Measurements from ENCODE around the gene TAF15.

The TAF15 gene

GRCh38 chr17:35799942-35800341 lies 9.3 kb upstream of the TAF15 start:
- H3K4me1 Mint-ChIP-seq, result peaks cover 54% of the 10 kb centered on the region
- peaks cover 2% of the 10 kb centered on the region for H3K27me3 Mint-ChIP-seq
- no peak overlapping the region for H3K4me3 Mint-ChIP-seq
- H3K9me3 Mint-ChIP-seq, result no peaks in the 10 kb centered on the region
- no peaks in the 10 kb centered on the region for H3K36me3 Mint-ChIP-seq
- peak overlapping the region; percentile 62 for H3K27ac Mint-ChIP-seq

DNA sequence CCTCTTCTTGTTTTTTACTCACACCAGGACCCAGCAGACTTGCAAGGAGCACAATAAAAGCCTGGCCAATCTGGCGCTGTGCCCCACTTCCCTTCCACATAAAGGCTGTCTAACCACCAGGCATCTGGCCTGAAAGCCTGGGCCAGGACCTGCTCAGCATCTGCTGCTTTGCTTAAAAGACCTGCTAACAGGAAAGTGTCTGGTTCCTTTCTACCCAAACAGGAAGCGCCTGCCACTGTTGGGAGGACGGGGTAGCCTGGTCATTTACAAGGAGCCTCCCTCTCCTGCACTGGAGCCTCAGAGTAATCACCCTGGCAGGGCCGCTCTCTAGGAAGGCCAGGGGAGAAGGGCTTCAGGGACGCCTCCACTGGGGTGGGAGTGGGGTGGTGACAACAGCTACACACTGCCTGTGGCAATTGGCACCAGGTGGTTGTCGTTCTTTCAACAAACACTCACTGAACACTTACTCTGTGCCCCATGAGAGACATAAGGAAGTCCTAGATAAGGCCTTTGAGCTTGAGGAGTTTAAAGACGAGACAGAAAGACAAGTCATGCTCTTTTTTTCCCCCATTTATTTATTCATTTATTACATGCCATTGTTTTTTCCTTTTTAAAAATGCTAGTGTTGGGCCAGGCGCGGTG lies 7.6 kb upstream of the TAF15 start:
- peak overlapping the region; percentile 1 for H3K4me3 Mint-ChIP-seq

DNA sequence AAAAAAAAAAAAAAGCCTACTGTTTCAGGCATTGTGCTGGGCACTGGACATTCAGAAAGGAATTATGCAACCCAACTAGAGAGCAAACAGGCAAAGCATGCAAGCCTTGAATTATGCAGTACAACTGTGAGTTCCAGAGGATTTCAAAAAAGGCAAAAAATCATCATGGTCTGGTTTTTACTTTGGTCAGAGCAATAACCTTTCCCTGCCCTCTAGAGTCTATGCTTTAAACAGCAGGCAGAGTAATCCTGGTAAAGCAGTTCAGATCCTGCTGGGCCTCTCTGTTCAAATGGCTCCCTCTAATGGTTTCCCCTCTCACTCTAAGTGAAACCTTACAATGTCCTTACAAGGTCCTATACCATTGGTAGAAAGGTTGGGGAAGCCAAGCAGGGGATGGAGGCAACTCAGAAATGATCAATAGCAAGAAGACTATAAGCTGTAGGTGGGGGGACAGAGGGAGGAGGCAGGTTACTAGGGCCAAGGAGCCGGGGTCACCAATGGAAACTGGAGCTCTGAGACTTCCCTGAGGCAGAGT lies 4.6 kb upstream of the TAF15 start:
- H3K27ac Mint-ChIP-seq, result peak overlapping the region; percentile 85
- H3K4me3 Mint-ChIP-seq, result no peak overlapping the region
- H3K9me3 Mint-ChIP-seq, result no peaks in the 10 kb centered on the region
- no peaks in the 10 kb centered on the region for H3K36me3 Mint-ChIP-seq
- H3K4me1 Mint-ChIP-seq, result peaks cover 72% of the 10 kb centered on the region
- H3K27me3 Mint-ChIP-seq, result no peaks in the 10 kb centered on the region

More for the DNA sequence above, 7.6 kb upstream of the TAF15 start:
- Mint-ChIP-seq H3K9me3 (no peaks in the 10 kb centered on the region), H3K36me3 (no peaks in the 10 kb centered on the region), H3K27ac (peak overlapping the region; percentile 92), H3K4me1 (peaks cover 50% of the 10 kb centered on the region), H3K27me3 (peaks cover 2% of the 10 kb centered on the region)

DNA sequence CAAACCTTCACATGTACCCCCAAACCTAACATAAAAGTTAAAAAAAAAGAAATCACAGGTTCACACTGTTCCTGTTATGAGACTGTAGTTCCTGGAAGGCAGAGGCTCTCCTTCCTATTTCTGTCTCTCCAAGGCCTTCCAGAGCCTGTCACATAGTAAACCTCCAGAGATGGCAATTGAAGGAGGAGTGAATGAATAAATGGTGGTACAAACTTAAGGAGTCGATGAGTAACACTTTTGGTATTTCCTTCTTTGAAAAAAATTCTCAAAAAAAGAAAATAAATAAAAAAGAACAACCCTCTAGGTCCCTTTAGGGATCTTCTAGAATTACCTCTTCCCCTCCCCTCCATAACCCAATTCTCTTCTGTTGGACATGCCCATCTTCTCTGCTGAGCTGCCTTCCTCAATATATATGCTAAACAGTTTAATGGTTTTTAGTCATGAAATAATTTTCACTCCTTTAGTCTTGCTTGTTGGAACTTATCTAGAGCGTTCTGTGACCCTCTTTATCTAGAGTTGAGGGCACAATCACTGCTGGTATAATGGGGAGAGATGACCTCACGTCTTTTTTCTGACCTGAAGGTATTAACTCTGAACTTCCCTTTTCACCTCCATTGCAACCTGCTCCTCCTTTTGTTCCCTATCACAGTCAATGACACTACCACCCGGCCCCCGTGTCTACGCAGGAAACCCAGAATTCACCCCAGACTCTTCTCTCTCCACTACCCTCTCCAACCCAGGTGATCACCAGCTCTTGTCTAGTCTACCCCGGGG lies 1.7 kb upstream of the TAF15 start:
- Mint-ChIP-seq H3K36me3 (peaks cover 3% of the 10 kb centered on the region), H3K27ac (peak overlapping the region; percentile 100), H3K4me3 (peak overlapping the region; percentile 95), H3K9me3 (no peaks in the 10 kb centered on the region), H3K27me3 (no peaks in the 10 kb centered on the region), H3K4me1 (peaks cover 61% of the 10 kb centered on the region)

DNA sequence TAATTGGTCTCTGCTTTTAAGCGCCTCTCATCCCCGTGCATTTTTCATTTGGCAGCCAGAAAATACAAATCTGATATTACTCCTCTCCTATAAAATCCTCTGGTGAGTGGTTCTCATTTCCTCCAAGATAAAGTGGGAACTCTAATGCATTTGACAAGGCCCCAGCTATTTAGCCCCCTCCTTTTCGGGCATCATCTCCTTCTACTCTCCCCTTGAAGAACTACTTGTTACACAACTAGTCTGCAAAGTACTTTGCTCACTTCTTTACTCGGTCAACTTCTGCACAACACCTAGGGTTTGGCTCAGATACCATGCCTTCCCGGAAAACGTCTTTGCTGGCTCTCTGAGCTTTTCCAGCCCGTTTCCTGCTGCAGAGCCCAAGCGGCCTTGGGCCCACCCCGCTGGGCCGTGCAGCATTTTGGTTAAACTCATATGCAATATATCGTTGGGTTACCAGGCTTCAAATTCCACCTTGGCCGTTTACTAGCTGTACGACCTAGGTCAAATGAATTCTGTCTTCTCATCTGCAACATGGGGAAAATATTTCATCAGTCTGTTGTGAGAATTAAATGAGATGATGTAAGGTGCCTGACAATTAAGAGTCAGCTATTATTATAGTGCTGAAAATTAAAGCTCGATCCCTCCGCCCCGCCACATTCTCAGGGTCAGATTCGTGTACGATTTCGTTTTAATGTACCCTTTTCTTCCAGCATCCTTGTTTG lies 883 bp upstream of the TAF15 start:
- Mint-ChIP-seq H3K9me3 (no peaks in the 10 kb centered on the region), H3K4me1 (peaks cover 59% of the 10 kb centered on the region), H3K4me3 (peak overlapping the region; percentile 95), H3K27me3 (no peaks in the 10 kb centered on the region), H3K36me3 (peaks cover 3% of the 10 kb centered on the region), H3K27ac (peak overlapping the region; percentile 100)

DNA sequence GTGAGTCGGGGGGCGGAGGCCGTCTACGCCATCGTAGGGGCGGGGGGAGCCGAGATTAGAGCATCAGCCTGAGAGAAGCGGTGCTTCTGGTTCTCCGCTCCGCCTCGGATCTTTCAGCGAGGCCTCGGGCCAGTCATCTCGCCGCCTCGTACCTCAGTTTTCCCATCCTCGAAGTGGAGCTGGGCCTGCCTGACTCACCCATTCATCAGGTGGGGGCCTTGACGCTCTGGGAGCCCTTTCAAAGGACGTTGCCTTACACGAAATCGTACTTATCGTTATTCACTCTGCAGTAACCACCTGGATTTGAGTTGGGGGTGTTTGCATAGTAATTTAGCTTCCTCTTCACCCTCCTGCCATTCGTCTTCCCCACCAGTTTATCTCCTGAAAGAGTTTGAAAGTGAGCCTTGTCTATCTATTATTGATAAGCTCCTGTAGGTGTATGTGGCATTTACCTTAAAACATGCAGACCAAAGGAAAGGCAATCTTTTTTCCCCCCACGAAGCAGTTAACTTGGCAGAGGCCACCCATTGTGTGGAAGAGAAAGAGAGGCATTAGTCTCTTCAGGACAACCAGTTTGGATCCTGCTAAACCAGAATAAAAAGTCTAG lies 674 bp downstream of the TAF15 start:
- H3K27ac Mint-ChIP-seq, result peak overlapping the region; percentile 100
- peak overlapping the region; percentile 95 for H3K4me3 Mint-ChIP-seq
- H3K27me3 Mint-ChIP-seq, result no peaks in the 10 kb centered on the region
- H3K36me3 Mint-ChIP-seq, result peaks cover 8% of the 10 kb centered on the region
- peaks cover 67% of the 10 kb centered on the region for H3K4me1 Mint-ChIP-seq
- H3K9me3 Mint-ChIP-seq, result no peaks in the 10 kb centered on the region

- Mint-ChIP-seq H3K9me3 (no peaks in the 10 kb centered on the region), H3K27ac (no peak overlapping the region), H3K27me3 (no peaks in the 10 kb centered on the region), H3K4me1 (peaks cover 78% of the 10 kb centered on the region), H3K36me3 (peaks cover 8% of the 10 kb centered on the region), H3K4me3 (peak overlapping the region; percentile 95)
Observed at GRCh38 chr17:35811759-35812158, 2.5 kb downstream of the TAF15 start.

- Mint-ChIP-seq H3K9me3 (no peaks in the 10 kb centered on the region), H3K4me1 (peaks cover 79% of the 10 kb centered on the region), H3K4me3 (peak overlapping the region; percentile 95), H3K27me3 (no peaks in the 10 kb centered on the region), H3K36me3 (peaks cover 10% of the 10 kb centered on the region), H3K27ac (no peak overlapping the region)
Observed at GRCh38 chr17:35812456-35812855, 3.2 kb downstream of the TAF15 start.

DNA sequence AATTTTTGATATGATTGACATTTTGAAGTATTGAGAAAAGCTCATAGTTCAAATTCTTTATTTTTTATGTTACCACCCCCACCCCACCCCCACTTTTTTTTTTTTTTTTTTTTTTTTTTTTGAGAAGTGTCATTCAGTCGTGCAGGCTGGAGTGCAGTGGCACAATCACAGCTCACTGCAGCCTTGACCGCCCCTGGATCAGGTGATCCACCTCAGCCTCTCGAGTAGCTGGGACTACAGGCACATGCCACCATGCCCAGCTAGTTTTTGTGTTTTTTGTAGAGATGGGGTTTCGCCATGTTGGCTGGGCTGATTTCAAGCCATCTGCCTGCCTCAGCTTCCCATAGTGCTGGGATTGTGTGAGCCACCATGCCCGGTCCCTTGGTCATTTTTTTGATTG lies 7.4 kb downstream of the TAF15 start:
- Mint-ChIP-seq H3K9me3 (no peaks in the 10 kb centered on the region), H3K27me3 (no peaks in the 10 kb centered on the region), H3K4me3 (no peak overlapping the region), H3K36me3 (peaks cover 19% of the 10 kb centered on the region), H3K27ac (no peak overlapping the region), H3K4me1 (peaks cover 71% of the 10 kb centered on the region)

- Mint-ChIP-seq H3K4me3 (no peak overlapping the region), H3K9me3 (no peaks in the 10 kb centered on the region), H3K36me3 (peaks cover 19% of the 10 kb centered on the region), H3K27ac (no peak overlapping the region), H3K4me1 (peaks cover 66% of the 10 kb centered on the region), H3K27me3 (no peaks in the 10 kb centered on the region)
Observed at GRCh38 chr17:35817196-35817595, 7.9 kb downstream of the TAF15 start.

DNA sequence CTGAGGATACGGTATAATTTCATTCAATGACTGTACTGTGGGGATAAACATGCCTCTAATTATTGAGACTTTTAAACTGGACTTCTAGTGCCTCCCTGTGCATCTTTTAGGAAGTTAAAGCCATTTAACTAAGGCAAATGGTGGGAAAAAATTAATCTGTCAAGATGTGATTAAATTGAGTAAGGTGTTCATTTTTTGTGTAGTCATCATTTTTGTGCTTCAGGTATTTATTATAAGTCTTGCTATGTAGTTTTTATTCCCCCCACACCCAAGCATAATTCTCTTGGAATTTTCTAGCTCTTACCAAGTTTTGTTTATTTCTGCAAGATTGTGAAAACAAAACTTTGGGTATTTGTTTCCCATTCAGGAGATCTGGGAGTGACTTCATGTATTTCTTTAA lies 10.2 kb downstream of the TAF15 start:
- Mint-ChIP-seq H3K4me3 (no peak overlapping the region), H3K36me3 (peaks cover 21% of the 10 kb centered on the region), H3K9me3 (no peaks in the 10 kb centered on the region), H3K4me1 (peaks cover 58% of the 10 kb centered on the region), H3K27me3 (no peaks in the 10 kb centered on the region), H3K27ac (peak overlapping the region; percentile 2)

DNA sequence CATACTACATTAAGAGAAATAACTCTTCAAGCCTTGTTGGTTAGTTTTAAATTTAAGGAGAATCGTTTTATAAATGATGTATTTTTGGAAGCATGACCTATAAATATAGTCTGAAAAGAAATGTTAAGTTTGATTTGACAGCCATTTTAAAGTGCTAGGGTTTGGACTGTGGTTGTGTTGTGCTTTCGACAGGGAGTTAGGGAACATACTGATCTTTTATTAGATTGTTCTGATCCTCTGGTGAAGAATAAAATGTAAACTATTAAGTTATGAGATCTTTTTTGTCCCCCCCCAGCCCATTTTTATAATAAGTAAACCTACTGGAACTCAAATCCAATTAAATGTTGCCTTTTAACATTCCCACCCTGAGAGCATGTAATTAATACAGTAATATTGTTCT lies 12.0 kb downstream of the TAF15 start:
- peaks cover 28% of the 10 kb centered on the region for H3K36me3 Mint-ChIP-seq
- H3K4me3 Mint-ChIP-seq, result no peak overlapping the region
- no peaks in the 10 kb centered on the region for H3K9me3 Mint-ChIP-seq
- peak overlapping the region; percentile 23 for H3K27ac Mint-ChIP-seq
- H3K4me1 Mint-ChIP-seq, result peaks cover 47% of the 10 kb centered on the region
- no peaks in the 10 kb centered on the region for H3K27me3 Mint-ChIP-seq

GRCh38 chr17:35825206-35825605 lies 15.9 kb downstream of the TAF15 start:
- H3K36me3 Mint-ChIP-seq, result peaks cover 22% of the 10 kb centered on the region
- H3K9me3 Mint-ChIP-seq, result no peaks in the 10 kb centered on the region
- H3K27me3 Mint-ChIP-seq, result no peaks in the 10 kb centered on the region
- no peak overlapping the region for H3K27ac Mint-ChIP-seq
- peaks cover 21% of the 10 kb centered on the region for H3K4me1 Mint-ChIP-seq
- H3K4me3 Mint-ChIP-seq, result no peak overlapping the region

- Mint-ChIP-seq H3K27me3 (no peaks in the 10 kb centered on the region), H3K27ac (no peak overlapping the region), H3K4me3 (no peak overlapping the region), H3K4me1 (no peaks in the 10 kb centered on the region), H3K36me3 (peaks cover 25% of the 10 kb centered on the region), H3K9me3 (no peaks in the 10 kb centered on the region)
Observed at GRCh38 chr17:35841101-35841500, 31.8 kb downstream of the TAF15 start.

DNA sequence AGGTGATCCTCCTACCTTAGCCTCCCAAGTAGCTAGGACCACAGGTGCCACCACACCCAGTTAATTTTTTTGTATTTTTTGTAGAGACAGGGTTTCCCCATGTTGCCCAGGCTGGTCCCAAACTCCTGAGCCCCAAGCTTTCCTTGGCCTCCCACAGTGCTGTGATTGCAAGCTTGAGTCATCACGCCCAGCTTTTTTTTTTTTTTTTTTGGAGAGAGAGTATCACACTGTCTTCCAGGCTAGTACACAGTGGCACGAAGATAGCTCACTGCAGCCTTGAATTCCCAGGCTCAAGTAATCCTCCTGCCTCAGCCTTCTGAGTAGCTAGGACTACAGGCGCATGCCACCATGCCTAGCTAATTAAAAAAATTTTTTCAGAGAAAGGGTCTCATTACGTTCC lies 32.2 kb downstream of the TAF15 start:
- Mint-ChIP-seq H3K36me3 (peaks cover 23% of the 10 kb centered on the region), H3K27ac (no peak overlapping the region), H3K4me3 (no peak overlapping the region), H3K4me1 (no peaks in the 10 kb centered on the region), H3K27me3 (no peaks in the 10 kb centered on the region), H3K9me3 (no peaks in the 10 kb centered on the region)

Measured in activated naive CD4-positive, alpha-beta T cell treated with anti-CD3 and anti-CD28 coated beads, Interleukin-2, amount 50 U/mL, for 24 hours (primary cell).